BE2C (cell line): ENCODE results near the gene VSTM4.
A peak's percentile ranks its signal among the peaks of the same experiment; 100 is the strongest.

Experiments
- DNase-seq: peaks from one replicate; pipeline ENCODE4 v3.0.0-alpha.2; 2020
- H3K27me3 ChIP-seq: fragments of 250-450 bp; sonication (Bioruptor Pico); 2 replicates; pipeline ENCODE4 v1.5.1; 2020; ENCODE audit warnings: mild to moderate bottlenecking
- H3K36me3 ChIP-seq: fragments of 250-450 bp; sonication (Bioruptor Pico); 2 replicates; pipeline ENCODE4 v1.5.1; 2020; ENCODE audit warnings: mild to moderate bottlenecking
- H3K4me1 ChIP-seq: fragments of 250-450 bp; sonication (Bioruptor Pico); 2 replicates; pipeline ENCODE4 v1.5.1; 2020
- H3K4me3 ChIP-seq: 2 replicates; pipeline ENCODE4 v1.5.1; 2011; ENCODE audit warnings: low read depth, low read length
- H3K9me3 ChIP-seq: fragments of 250-450 bp; sonication (Bioruptor Pico); 2 replicates; pipeline ENCODE4 v1.5.1; 2020
- TF ChIP-seq, protein P1 (sequence below): IDR thresholded peaks from 2 replicates; pipeline ENCODE4 v1.5.1; 2012; ENCODE audit warnings: mild to moderate bottlenecking, low read depth, low read length

Gene VSTM4

DNA sequence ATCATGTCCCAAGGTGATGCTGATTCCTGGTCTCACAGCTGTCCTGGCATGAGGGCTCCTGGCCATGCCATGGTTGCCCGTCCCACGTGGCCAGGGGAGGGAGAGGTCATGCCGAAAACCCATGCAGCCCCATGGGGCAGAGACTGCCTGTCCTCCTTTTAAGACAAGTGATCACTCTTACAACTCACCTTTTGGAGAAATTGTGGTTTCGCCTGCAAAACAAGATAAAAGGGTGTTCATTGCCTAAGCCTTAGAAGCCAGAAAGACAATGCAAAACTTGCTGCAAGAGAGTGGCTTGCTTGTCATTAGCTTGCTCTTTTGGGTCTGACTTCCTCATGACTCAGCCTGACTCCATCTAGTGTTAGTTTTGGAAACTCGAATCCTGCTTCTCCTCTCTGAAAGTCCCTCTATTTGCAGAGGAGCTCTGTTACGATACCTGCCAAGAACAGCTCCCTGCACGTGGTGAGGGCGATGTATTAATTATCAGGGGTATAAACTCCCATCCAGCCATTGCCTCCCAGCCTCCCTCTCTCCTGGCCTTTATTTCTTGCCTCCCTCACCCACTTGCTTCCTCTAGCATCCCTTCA lies 46.2 kb upstream of the VSTM4 start:
- TF ChIP-seq, protein P1, sequence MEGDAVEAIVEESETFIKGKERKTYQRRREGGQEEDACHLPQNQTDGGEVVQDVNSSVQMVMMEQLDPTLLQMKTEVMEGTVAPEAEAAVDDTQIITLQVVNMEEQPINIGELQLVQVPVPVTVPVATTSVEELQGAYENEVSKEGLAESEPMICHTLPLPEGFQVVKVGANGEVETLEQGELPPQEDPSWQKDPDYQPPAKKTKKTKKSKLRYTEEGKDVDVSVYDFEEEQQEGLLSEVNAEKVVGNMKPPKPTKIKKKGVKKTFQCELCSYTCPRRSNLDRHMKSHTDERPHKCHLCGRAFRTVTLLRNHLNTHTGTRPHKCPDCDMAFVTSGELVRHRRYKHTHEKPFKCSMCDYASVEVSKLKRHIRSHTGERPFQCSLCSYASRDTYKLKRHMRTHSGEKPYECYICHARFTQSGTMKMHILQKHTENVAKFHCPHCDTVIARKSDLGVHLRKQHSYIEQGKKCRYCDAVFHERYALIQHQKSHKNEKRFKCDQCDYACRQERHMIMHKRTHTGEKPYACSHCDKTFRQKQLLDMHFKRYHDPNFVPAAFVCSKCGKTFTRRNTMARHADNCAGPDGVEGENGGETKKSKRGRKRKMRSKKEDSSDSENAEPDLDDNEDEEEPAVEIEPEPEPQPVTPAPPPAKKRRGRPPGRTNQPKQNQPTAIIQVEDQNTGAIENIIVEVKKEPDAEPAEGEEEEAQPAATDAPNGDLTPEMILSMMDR = peak; percentile 45
- Histone ChIP-seq H3K4me3 (no peak overlapping the region), H3K36me3 (no peaks in the 10 kb centered on the region), H3K4me1 (no peaks in the 10 kb centered on the region), H3K27me3 (no peaks in the 10 kb centered on the region), H3K9me3 (no peaks in the 10 kb centered on the region)
- DNase-seq = no peak

GRCh38 chr10:49160814-49161213 lies 45.5 kb upstream of the VSTM4 start:
- Histone ChIP-seq H3K27me3 (no peaks in the 10 kb centered on the region), H3K4me1 (no peaks in the 10 kb centered on the region), H3K36me3 (no peaks in the 10 kb centered on the region), H3K4me3 (no peak overlapping the region), H3K9me3 (no peaks in the 10 kb centered on the region)
- TF ChIP-seq, protein P1 = no peak
- DNase-seq = no peak

GRCh38 chr10:49160110-49160509 lies 44.8 kb upstream of the VSTM4 start:
- no peak for DNase-seq
- no peaks in the 10 kb centered on the region for H3K9me3 ChIP-seq
- no peak overlapping the region for H3K4me3 ChIP-seq
- H3K4me1 ChIP-seq = no peaks in the 10 kb centered on the region
- H3K27me3 ChIP-seq = no peaks in the 10 kb centered on the region
- TF ChIP-seq, protein P1 = no peak
- H3K36me3 ChIP-seq = no peaks in the 10 kb centered on the region

DNA sequence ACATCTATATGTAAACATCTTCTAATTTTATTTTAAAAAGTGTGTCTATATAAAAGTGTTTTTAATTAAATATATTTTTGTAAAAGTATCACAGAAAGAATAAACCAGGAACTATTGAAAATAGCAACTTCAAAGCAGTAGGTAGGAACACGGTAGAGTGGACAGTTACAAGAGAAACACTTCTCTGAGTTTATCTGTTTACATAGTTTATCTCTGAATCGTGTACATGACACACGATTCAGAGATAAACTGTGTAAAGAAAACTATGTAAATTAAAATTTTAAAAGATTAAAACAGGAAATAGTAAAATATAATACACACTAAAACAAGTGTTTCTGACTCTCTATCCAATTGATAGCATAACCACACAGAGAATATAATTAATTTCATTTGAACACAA lies 43.6 kb upstream of the VSTM4 start:
- no peaks in the 10 kb centered on the region for H3K4me1 ChIP-seq
- no peak for DNase-seq
- no peaks in the 10 kb centered on the region for H3K27me3 ChIP-seq
- H3K4me3 ChIP-seq = no peak overlapping the region
- no peaks in the 10 kb centered on the region for H3K36me3 ChIP-seq
- TF ChIP-seq, protein P1 = no peak
- no peaks in the 10 kb centered on the region for H3K9me3 ChIP-seq

- H3K4me1 ChIP-seq = no peaks in the 10 kb centered on the region
- no peak for DNase-seq
- TF ChIP-seq, protein P1 = no peak
- no peaks in the 10 kb centered on the region for H3K36me3 ChIP-seq
- H3K27me3 ChIP-seq = no peaks in the 10 kb centered on the region
- no peak overlapping the region for H3K4me3 ChIP-seq
- H3K9me3 ChIP-seq = no peaks in the 10 kb centered on the region
These were observed 43.1 kb upstream of the VSTM4 start for GRCh38 chr10:49158404-49158803.

DNA sequence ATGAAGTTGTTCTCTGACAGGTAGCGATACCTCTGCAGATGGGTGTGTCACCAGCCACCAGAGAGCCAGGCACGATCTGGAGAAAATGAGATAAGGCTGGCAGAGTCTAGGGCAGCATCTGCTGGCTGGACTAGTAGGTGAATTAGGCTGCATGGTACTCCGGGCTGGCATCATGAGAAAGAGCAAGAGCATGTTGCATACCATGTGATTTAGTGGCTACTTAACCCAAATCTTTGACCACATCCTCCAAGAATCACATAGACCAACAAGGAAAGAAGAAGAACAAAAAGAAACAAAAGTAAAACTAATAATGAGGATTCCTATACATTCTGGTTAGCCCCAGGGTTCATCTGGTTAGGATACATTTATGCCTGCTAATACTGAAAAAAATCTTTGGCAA lies 41.9 kb upstream of the VSTM4 start:
- H3K4me3 ChIP-seq = no peak overlapping the region
- no peak for DNase-seq
- H3K36me3 ChIP-seq = no peaks in the 10 kb centered on the region
- TF ChIP-seq, protein P1 = no peak
- no peaks in the 10 kb centered on the region for H3K9me3 ChIP-seq
- H3K4me1 ChIP-seq = 0 out of 2 replicates have a peak, but pooled peaks cover 3% of the 10 kb centered on the region
- H3K27me3 ChIP-seq = no peaks in the 10 kb centered on the region
